ENCODE results near the gene CCDC120. TPM values are rescaled to one million over a fixed set of nuclear protein-coding genes. Genes with fewer than 3 reads are reported as not detected.

The CCDC120 gene
- total RNA-seq, 1 experiment from 2014 or later, result 4.7 TPM

- no peak overlapping the region for H3K4me3 ChIP-seq (ENCODE audit: insufficient read depth, low read depth, low read length)
- peak; percentile 39 for DNase-seq
- H3K27me3 ChIP-seq (ENCODE audit: control insufficient read depth, insufficient read depth, low read length), result no peaks in the 10 kb centered on the region; the same call in 1 of the 2 replicates
- H3K36me3 ChIP-seq (replicated peaks; ENCODE audit: control insufficient read depth, insufficient read depth, low read length), result no peaks in the 10 kb centered on the region; the same call in 1 of the 2 replicates
These were observed 12.2 kb downstream of the CCDC120 start for GRCh38 chrX:49070988-49071387.

GRCh38 chrX:49071877-49072711 lies 13.3 kb downstream of the CCDC120 start:
- peak overlapping the region; percentile 60 for H3K4me3 ChIP-seq (ENCODE audit: insufficient read depth, low read depth, low read length)
- peak; percentile 93 for DNase-seq

GRCh38 chrX:49072712-49073095 lies 13.9 kb downstream of the CCDC120 start:
- peak; percentile 70 for DNase-seq
- peak overlapping the region; percentile 60 for H3K4me3 ChIP-seq (ENCODE audit: insufficient read depth, low read depth, low read length)

More at GRCh38 chrX:49071877-49072711, 13.3 kb downstream of the CCDC120 start:
- Histone ChIP-seq H3K27me3 (ENCODE audit: control insufficient read depth, insufficient read depth, low read length) (no peaks in the 10 kb centered on the region; the same call in 1 of the 2 replicates), H3K36me3 (replicated peaks; ENCODE audit: control insufficient read depth, insufficient read depth, low read length) (no peaks in the 10 kb centered on the region; the same call in none of the 2 replicates)

GRCh38 chrX:49073601-49074575 lies 15.1 kb downstream of the CCDC120 start, which contains the start of gene PRAF2:
Gene PRAF2, minus strand, starts transcription at chrX:49074002. Its CDS starts 15 bp downstream, at chrX:49073987.
- no peaks in the 10 kb centered on the region; the same call in 1 of the 2 replicates for H3K36me3 ChIP-seq (replicated peaks; ENCODE audit: control insufficient read depth, insufficient read depth, low read length)
- H3K4me3 ChIP-seq (ENCODE audit: insufficient read depth, low read depth, low read length), result peak within 1 kb of the TSS; percentile 60
- peak; percentile 96 for DNase-seq
- no peaks in the 10 kb centered on the region; the same call in 1 of the 2 replicates for H3K27me3 ChIP-seq (ENCODE audit: control insufficient read depth, insufficient read depth, low read length)

More at GRCh38 chrX:49072712-49073095, 13.9 kb downstream of the CCDC120 start:
- no peaks in the 10 kb centered on the region; the same call in 1 of the 2 replicates for H3K27me3 ChIP-seq (ENCODE audit: control insufficient read depth, insufficient read depth, low read length)
- H3K36me3 ChIP-seq (replicated peaks; ENCODE audit: control insufficient read depth, insufficient read depth, low read length), result no peaks in the 10 kb centered on the region; the same call in none of the 2 replicates

GRCh38 chrX:49075347-49075746 lies 16.5 kb downstream of the CCDC120 start:
- no peaks in the 10 kb centered on the region; the same call in 1 of the 2 replicates for H3K36me3 ChIP-seq (replicated peaks; ENCODE audit: control insufficient read depth, insufficient read depth, low read length)
- no peak overlapping the region for H3K4me3 ChIP-seq (ENCODE audit: insufficient read depth, low read depth, low read length)
- peak; percentile 77 for DNase-seq
- H3K27me3 ChIP-seq (ENCODE audit: control insufficient read depth, insufficient read depth, low read length), result no peaks in the 10 kb centered on the region; the same call in 1 of the 2 replicates

- DNase-seq, result no peak
- Histone ChIP-seq H3K36me3 (replicated peaks; ENCODE audit: control insufficient read depth, insufficient read depth, low read length) (no peaks in the 10 kb centered on the region; the same call in 1 of the 2 replicates), H3K27me3 (ENCODE audit: control insufficient read depth, insufficient read depth, low read length) (no peaks in the 10 kb centered on the region), H3K4me3 (ENCODE audit: insufficient read depth, low read depth, low read length) (no peak overlapping the region)
These were observed 19.1 kb downstream of the CCDC120 start for GRCh38 chrX:49077941-49078340.

GRCh38 chrX:49079489-49080428 lies 21.0 kb downstream of the CCDC120 start, which contains the start of gene WDR45:
Gene WDR45, minus strand, starts transcription at chrX:49079887. Its CDS starts 1,792 bp downstream, at chrX:49078095.
- Histone ChIP-seq H3K36me3 (replicated peaks; ENCODE audit: control insufficient read depth, insufficient read depth, low read length) (no peaks in the 10 kb centered on the region; the same call in 1 of the 2 replicates), H3K27me3 (ENCODE audit: control insufficient read depth, insufficient read depth, low read length) (no peaks in the 10 kb centered on the region), H3K4me3 (ENCODE audit: insufficient read depth, low read depth, low read length) (peak within 1 kb of the TSS; percentile 67)
- DNase-seq, result peak; percentile 95

- Histone ChIP-seq H3K27me3 (ENCODE audit: control insufficient read depth, insufficient read depth, low read length) (no peaks in the 10 kb centered on the region), H3K4me3 (ENCODE audit: insufficient read depth, low read depth, low read length) (no peak overlapping the region)
- no peak for DNase-seq
These were observed 23.6 kb downstream of the CCDC120 start for GRCh38 chrX:49082271-49082871.

GRCh38 chrX:49089553-49089952 lies 30.8 kb downstream of the CCDC120 start:
- Histone ChIP-seq H3K27me3 (ENCODE audit: control insufficient read depth, insufficient read depth, low read length) (no peaks in the 10 kb centered on the region), H3K36me3 (replicated peaks; ENCODE audit: control insufficient read depth, insufficient read depth, low read length) (no peaks in the 10 kb centered on the region), H3K4me3 (ENCODE audit: insufficient read depth, low read depth, low read length) (no peak overlapping the region)
- no peak for DNase-seq

More at GRCh38 chrX:49082271-49082871, 23.6 kb downstream of the CCDC120 start:
- H3K36me3 ChIP-seq (replicated peaks; ENCODE audit: control insufficient read depth, insufficient read depth, low read length), result no peaks in the 10 kb centered on the region

- no peaks in the 10 kb centered on the region for H3K36me3 ChIP-seq (replicated peaks; ENCODE audit: control insufficient read depth, insufficient read depth, low read length)
- no peaks in the 10 kb centered on the region for H3K27me3 ChIP-seq (ENCODE audit: control insufficient read depth, insufficient read depth, low read length)
- DNase-seq, result no peak
- no peak overlapping the region for H3K4me3 ChIP-seq (ENCODE audit: insufficient read depth, low read depth, low read length)
These were observed 37.6 kb downstream of the CCDC120 start for GRCh38 chrX:49096419-49096818.

GRCh38 chrX:49100704-49101628 lies 42.2 kb downstream of the CCDC120 start:
- no peaks in the 10 kb centered on the region for H3K36me3 ChIP-seq (replicated peaks; ENCODE audit: control insufficient read depth, insufficient read depth, low read length)
- H3K27me3 ChIP-seq (ENCODE audit: control insufficient read depth, insufficient read depth, low read length), result no peaks in the 10 kb centered on the region
- DNase-seq, result peak; percentile 99
- peak overlapping the region; percentile 75 for H3K4me3 ChIP-seq (ENCODE audit: insufficient read depth, low read depth, low read length)

- Histone ChIP-seq H3K36me3 (replicated peaks; ENCODE audit: control insufficient read depth, insufficient read depth, low read length) (no peaks in the 10 kb centered on the region), H3K4me3 (ENCODE audit: insufficient read depth, low read depth, low read length) (peak overlapping the region; percentile 67), H3K27me3 (ENCODE audit: control insufficient read depth, insufficient read depth, low read length) (no peaks in the 10 kb centered on the region)
- peak; percentile 70 for DNase-seq
These were observed 42.8 kb downstream of the CCDC120 start for GRCh38 chrX:49101629-49101984.
